HUDEP-2 (cell line): Measurements from ENCODE around the gene PCGF3.
"Not testable (repeated sequence)": the region's sequence is repeated elsewhere in the genome, so short reads cannot be mapped to it uniquely, and the experiment has no call there.

Source experiments
- DNase-seq, 76 experiments: peaks; one replicate each; lab custom pipeline; 2025; ENCODE audit not compliant: unreplicated experiment in 76 of 76; lab: John Stamatoyannopoulos, UW

The PCGF3 gene

GRCh38 chr4:735583-735982 lies 30.0 kb downstream of the PCGF3 start:
- no peak for DNase-seq

- not testable (repeated sequence) for DNase-seq
Observed at GRCh38 chr4:736561-736960, 30.9 kb downstream of the PCGF3 start.

GRCh38 chr4:738781-739280 lies 33.2 kb downstream of the PCGF3 start:
- no peak for DNase-seq

- no peak for DNase-seq
Observed at GRCh38 chr4:739569-739968, 33.9 kb downstream of the PCGF3 start.

- DNase-seq: no peak
Observed at GRCh38 chr4:740011-740410, 34.4 kb downstream of the PCGF3 start.

GRCh38 chr4:740656-741282 lies 35.1 kb downstream of the PCGF3 start:
- DNase-seq: no peak

GRCh38 chr4:742096-742741 lies 36.6 kb downstream of the PCGF3 start:
- no peak for DNase-seq

- peak in 64 of 76 experiments; percentile 3 to 76 (median 52) for DNase-seq
Observed at GRCh38 chr4:742742-743311, 37.2 kb downstream of the PCGF3 start.

- DNase-seq: no peak
Observed at GRCh38 chr4:743463-744211, 38.0 kb downstream of the PCGF3 start.

- no peak for DNase-seq
Observed at GRCh38 chr4:744212-744841, 38.7 kb downstream of the PCGF3 start.

- no peak for DNase-seq
Observed at GRCh38 chr4:747546-748170, 42.0 kb downstream of the PCGF3 start.

GRCh38 chr4:748461-748860 lies 42.8 kb downstream of the PCGF3 start:
- no peak for DNase-seq

- DNase-seq: no peak
Observed at GRCh38 chr4:749698-750666, 44.4 kb downstream of the PCGF3 start.

GRCh38 chr4:751676-752075 lies 46.0 kb downstream of the PCGF3 start:
- no peak for DNase-seq

- no peak for DNase-seq
Observed at GRCh38 chr4:752196-752861, 46.7 kb downstream of the PCGF3 start.

- not testable (repeated sequence) for DNase-seq
Observed at GRCh38 chr4:753186-753585, 47.6 kb downstream of the PCGF3 start.

- DNase-seq: no peak
Observed at GRCh38 chr4:754221-755120, 48.8 kb downstream of the PCGF3 start.

- no peak for DNase-seq
Observed at GRCh38 chr4:757111-757510, 51.5 kb downstream of the PCGF3 start.
